Hematopoietic multipotent progenitor cell treated with erythropoietin and hydrocortisone succinate and interleukin-3 and kit ligand, for 17 days (in vitro differentiated cells): ENCODE measurements around the gene PDCD11.
"Not testable (repeated sequence)": the region's sequence is repeated elsewhere in the genome, so short reads cannot be mapped to it uniquely, and the experiment has no call there.

Experiments used
- DNase-seq: peaks from one replicate; pipeline ENCODE4 v3.0.0-alpha.2; 2015; ENCODE audit warnings: low spot score

PDCD11 gene

DNA sequence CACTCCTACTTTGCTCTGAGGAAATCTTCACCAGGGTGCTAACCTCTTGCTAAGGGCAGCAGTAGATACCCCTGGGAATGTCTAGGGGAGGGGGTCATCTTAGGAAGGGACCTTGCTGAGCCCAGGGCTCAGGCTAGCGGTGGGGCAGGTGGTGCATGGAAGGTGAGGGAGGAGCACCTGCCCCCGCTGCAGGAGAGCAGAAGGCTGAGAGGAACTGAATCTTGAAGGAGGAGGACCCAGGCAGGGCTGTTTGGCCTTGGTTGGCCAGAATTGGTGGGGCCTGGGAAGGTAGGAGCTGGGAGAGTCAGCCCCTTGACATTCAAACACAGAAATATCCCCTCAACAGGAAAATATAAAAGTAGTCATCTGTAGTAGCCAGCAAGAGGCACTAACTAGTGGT, 75.6 kb downstream of the PDCD11 start:
- no peak for DNase-seq

DNA sequence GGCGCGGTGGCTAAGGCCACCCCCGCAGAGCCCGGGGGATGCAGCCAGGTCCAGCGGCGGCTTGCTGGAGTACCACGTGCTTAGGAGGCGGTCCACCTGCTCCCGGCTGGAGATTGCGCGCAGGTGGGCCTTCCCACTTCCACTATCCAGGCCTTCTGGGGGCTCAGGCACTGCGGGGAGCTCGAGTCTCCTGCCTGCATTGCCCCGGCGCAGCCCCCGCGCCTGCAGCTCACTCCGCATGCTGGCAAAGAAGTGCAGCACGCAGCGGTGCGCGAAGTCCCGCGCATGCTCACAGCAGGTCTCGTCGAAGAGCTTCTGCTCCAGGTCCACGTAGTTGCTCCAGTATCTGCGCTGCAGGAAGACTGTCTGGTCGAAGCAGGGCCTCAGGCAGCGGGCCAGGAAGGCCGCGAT, 76.8 kb downstream of the PDCD11 start:
- no peak for DNase-seq

DNA sequence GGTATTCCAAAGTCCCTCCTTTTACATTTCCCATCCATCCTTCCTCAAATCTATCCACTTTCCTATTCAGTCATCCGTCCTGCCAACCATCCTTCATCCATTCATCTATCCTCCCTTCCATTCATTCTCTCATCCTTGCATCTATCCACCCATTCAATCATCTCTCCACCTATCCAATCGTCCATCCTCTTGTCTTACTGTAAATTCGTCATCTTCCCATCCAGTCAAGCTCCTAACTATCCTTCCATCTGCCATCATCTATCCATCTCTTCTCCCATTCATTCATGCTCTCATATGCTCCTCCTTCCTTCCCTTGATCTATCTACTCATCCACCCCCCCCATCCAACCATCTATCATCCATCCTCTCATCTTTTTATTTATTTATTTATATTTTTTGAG, 77.7 kb downstream of the PDCD11 start:
- no peak for DNase-seq

DNA sequence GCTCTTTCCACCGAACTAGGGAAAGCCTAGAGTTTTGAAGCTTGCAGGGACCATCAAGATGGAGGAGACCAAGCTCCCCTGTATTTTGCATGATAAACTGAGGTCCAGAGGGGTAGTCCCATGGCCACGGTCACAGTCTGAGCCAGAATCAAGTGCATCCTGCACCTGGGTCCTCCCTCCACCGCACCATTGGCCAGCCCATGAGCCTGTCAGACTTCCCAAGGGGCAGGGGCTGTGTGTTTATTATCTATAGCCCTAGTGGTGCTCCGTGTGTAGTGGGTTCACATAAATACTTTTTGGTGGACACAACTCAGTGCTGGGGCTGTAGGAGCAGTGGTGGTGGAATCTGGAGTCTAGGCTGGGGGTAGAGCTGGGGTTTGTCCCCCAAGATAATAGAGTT, 79.0 kb downstream of the PDCD11 start:
- DNase-seq: no peak

DNA sequence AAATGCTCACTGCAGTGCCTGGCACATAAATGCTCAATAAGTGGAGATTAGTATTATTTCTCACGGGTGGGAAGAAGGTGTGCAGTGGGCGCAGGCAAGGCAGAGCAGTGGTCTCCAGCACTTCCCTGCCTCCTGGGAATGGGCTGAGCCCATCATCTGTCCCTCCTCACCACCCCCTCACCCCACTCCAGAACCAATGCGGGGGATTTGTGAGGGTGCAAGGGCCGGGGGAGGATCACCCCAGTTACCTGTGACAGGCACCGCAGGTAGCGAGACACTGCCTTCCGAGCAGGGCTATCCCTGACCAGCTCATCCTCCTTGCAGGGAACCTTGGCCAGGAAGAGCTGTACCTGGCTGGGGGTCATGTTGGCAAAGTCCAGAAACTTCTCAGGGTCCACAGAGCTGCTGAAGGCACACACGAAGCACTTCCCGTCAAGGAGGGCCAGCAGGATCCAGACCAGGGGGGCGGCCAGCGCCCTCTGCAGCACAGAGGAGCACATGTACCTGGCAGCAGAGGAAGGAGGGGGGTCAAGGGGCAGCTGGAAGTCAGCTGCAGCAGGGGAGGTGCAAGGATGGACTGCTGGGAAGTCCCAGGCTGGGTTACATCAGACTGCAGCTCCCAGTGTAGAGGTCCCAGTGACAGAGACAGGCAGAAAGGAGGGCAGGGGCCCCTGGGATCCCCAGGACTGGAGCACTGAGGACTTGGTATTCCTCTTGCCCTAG, 79.8 kb downstream of the PDCD11 start:
- DNase-seq: no peak

DNA sequence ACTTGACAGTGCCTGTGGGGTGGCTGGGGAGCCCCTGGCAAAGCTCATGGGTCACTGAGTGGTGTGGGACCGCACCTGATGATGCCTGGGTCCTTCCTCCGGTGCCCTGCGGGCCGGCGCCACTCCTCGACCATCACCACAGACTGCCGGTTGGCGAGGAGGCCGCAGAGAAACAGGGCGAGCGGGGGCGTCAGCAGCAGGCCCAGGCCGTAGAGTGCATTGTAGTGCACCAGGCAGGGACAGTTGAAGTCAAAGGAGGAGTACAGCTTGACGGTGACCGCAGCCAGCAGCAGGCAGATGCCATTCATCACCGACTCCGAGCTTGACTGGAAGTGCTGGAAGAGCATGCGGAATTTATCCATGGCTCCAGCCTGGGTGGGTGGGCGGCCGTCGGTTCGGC, 82.2 kb downstream of the PDCD11 start:
- DNase-seq: no peak

DNA sequence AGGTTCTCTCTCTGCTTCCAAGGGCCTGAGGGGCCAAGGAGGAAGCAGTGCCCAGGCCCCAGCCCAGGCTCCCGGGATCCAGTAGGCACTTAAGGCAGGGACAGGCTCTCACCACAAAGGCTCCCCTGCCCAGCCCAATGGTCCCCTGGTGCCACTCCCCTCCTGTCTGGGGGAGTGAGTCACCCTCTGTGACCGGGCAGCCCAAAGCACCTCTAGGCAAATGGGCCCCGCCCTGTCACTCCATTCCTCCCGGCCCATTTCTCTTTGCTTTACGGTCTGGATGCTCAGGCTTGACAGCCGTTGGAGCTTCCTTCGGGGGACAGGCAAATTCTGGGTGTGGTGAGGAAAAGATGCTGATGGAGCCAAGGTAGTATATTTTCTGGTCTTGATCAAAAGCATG, 82.7 kb downstream of the PDCD11 start, which contains the start of gene CALHM3:
CALHM3 (minus strand) TSS at position 106 of the 400 bp plus-strand sequence. CDS start 208 bp downstream, outside the sequence.
- no peak for DNase-seq

DNA sequence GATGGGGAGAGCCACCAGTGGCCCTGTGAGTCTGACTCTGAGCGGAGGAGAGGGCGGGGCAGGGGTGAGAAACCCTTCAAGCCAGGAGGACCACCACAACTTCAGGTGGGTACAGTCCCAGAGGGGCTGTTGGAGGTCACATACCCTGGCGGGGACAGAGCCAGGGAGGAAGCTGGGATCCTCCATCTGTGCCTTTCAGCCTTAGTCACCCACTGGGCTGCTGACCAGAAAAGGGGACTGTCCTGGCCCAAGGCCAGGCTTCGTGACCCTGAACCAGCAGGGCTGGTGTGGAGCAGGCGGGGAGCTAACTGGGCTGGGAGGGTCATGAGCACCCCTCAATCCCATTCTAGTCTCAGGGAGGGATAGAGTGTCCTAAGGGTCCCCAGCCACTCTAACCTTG, 84.1 kb downstream of the PDCD11 start:
- DNase-seq: no peak

DNA sequence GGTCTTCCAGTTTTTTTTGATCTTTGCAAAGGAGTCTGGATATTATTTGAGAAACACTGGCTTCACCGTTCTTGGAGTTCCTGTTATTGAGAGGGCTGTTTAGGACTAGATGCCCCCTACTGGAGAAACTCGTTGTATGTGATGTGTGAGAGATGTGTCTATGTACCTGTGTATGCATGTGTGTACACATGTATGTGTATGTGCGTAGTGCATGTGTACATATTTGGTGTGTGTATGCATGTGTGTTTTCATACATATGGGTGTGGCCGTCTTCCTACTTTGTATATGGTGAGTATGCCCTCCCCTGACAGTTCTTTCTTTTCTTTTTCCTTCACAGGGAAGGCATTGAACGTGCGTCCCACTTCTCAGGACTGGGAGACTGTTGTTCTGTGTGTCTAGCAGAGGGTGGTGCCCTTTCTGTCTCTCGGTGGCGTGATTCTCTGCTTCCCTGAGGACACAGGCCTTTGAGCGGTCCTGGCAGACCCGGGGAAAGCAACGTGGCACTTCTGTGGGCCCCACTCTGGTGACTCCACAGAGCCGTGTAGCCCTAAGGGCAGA, 85.6 kb downstream of the PDCD11 start:
- DNase-seq: peak; percentile 53

DNA sequence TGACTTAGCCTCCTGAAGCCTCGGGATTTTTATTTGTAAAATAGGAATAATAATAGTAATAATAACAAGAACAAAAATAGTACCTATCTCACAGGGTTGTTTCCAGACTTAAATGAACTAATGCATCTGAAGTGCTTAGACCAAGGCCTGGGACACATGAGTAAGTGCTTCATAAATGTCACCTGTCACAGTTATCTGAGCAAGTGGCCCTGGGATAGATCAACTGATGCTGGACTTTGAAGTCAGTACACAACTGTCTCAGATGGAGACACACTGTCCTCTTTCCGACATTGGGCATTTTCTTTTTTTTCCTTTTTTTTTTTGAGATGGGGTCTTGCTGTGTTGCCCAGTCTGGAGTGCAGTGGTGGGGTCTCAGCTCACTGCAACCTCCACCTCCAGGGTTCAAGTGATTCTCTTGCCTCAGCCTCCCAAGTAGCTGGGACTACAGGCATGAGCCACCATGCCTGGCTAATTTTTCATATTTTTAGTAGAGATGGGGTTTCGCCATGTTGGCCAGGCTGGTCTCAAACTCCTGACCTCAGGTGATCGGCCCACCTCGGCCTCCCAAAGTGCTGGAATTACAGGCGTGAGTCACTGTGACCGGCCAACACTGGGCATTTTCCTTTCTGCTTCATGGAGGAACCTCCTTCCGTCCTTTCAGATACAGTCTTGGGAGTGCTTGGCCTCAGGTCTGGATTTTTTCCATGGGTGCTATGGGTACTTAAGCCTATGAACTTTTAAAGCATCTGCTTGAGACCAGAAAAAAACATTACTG, 90.4 kb downstream of the PDCD11 start:
- DNase-seq: not testable (repeated sequence)

DNA sequence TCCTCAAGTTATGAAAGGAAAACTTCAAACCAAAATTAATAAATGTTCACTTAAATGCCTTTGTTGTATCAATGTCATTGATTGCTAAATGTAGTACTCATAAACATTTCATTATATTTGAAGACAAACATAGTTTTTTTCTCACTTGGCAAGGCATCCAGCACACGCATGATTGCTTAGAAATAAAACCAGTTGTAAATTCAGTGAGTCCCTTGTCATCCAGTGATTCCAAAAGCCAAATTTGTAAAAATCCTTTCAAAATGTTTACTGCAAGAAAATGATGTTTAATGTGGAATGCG, 90.9 kb downstream of the PDCD11 start:
- DNase-seq: no peak

DNA sequence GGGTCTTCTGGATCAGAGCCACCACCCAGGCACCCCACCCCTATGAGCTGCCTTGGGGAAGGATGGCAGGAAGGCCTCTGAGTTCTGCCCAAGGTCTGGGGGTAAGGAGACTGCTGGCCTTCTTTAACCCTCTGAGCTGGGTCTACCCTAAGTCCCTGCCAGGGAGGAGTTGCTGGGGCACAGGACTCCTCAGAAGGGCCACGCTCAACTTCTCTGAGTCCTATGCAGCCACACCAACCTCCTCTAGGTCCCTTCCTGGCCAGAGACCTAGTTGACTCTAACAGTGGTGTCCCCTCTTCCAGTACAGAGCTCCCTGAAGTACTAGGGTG, 94.5 kb downstream of the PDCD11 start:
- DNase-seq: no peak

DNA sequence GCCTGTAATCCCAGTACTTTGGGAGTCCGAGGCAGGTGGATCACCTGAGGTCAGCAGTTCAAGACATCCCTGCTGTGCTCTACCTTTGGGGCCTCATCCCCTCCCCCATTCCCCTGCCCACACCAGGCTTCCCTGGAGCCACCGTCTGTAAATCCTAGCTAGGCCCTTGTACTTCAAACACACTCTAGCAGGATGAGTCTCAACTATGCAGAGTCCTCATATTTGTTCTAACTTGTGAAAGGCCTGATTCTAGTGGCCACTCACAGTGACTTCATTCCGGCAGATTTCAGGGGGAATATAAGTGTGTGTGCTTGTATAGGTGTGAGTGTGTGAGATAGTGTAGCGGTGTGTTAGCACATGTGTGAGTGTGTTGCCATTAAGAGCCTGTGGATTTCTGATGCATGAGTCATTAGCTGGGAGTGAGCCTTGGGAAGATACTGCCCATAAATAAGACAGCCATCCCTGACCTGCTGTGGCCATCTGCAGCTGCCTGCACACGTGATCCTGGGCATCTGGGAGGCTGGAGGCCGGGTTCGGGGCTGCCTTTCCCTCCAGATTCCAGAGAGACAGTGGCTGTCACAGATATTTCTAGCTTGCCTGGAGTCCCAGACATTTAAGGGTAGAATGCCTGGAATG, 95.4 kb downstream of the PDCD11 start:
- no peak for DNase-seq

DNA sequence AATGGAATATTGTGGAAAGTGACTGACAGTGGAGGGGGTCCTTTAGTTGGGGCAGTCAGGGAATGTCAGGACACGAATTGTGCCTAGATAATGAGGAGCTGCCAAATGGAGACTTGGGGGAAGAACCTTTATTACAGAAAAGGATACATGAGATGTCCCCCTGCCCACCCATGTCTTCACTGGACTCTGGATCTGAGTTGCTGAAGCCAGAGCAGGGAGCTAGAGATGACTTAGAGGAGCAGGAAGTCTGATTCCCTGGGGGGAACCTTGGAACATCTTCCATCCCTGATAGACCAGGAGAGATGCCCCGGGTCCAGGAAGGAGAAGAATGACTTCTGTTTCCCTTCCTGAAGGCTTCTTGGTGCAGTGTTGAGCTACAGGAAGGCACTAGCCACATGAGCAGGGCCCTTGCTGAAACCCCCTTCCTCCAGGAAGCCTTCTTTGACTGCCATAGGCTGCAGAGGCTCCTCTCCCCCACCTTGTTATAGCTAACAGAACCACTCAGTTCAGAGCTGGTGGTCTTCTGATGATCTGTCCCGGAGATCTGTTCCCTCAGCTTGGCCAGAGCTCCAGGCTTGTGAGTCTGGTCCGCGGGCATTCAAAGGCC, 96.3 kb downstream of the PDCD11 start:
- DNase-seq: no peak

DNA sequence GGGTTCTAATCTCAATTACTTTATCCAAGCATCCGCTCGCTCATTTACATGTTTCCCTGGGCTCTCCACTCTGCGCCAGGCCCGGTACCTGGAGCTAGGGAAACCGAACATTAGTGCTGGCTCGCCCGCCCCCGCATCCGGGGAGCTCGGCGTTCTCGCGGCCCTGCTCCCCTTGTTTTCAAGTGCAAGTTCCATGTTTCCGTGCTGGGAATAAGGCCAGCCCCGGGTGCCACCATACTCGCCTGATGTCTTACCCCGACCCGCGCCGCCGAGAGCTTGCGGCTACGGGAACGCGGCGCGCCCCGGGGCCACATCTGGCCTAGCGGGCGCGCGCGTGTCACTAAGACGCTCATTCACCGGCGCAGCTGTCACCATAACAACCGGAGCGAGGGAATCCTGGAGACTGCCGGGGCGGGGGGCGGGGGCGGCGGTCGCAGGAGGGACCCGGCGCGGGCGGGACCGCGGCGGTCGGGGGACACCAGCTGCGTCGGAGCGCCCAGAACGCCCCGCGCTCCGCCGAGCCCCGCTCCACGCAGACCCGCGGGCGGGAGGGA, 97.0 kb downstream of the PDCD11 start, which contains the start of gene NEURL1:
NEURL1 (plus strand) TSS at position 344 of the 554 bp plus-strand sequence. CDS start 683 bp downstream, outside the sequence.
- no peak for DNase-seq

DNA sequence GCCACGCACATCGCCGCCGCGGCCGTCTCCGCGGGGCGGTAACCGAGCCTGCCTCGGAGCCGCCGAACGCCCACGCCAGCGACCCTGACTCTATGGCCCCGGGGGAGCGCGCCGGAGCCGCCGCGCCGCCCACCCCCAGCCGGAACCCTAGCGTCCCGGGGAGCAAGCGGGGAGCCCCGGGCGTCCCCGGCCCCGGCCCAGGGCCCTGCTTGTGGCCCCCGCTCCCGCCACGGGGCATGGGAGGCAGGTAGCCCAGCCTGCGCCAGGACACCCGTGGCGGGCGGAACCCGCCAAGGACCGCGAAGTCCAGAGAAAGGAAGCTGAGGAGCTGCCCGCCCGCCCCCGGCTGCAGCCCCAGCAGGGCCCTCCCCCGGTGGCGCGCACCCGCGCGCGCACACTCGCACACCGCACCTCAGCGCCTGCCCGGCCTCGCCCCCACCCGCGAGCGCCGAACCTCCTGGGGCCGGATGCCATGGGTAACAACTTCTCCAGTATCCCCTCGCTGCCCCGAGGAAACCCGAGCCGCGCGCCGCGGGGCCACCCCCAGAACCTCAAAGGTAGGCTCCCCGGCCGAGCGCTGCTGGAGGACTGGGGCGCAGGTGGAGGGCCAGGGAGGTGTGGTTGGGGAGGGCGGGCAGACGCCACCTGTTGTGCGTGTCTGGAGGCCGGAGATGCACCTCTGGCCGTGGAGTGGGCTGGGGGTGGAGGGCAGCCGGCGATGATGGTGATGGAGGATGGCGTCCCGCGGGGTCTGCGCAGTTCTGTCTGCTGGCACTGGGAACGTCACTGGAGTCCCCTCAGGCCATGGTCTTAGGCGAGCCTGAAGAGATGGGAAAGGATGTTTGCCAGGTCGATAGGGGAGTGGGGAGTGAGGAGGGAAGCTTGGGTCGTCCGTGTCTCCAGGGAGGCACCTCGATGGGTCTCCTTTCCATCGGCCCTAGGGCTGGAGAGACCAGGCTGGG, 97.8 kb downstream of the PDCD11 start:
- DNase-seq: no peak

DNA sequence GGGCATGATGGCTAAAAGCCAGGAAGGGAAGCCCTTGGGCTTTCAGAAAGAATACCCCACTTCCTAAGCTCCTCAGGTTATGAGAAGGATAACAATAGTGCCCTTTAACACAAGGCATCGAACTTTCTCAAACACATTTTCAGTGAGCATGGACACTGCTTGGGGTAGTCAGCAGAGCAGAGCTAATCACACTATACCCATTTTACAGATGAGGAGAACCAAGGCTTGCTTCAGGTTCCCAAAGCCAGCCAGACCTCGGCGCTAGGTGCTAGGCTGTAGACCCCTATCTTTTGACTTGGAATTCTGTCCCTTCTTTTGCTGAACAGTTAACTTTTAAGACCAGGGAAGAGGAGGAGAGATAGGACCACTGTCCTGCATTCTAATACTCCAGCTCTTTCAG, 98.9 kb downstream of the PDCD11 start:
- no peak for DNase-seq
